ENCODE data around the gene EEF1G.
A peak's percentile ranks its signal among the peaks of the same experiment; 100 is the strongest.
"Not testable (repeated sequence)": the region's sequence is repeated elsewhere in the genome, so short reads cannot be mapped to it uniquely, and the experiment has no call there.

Gene EEF1G

DNA sequence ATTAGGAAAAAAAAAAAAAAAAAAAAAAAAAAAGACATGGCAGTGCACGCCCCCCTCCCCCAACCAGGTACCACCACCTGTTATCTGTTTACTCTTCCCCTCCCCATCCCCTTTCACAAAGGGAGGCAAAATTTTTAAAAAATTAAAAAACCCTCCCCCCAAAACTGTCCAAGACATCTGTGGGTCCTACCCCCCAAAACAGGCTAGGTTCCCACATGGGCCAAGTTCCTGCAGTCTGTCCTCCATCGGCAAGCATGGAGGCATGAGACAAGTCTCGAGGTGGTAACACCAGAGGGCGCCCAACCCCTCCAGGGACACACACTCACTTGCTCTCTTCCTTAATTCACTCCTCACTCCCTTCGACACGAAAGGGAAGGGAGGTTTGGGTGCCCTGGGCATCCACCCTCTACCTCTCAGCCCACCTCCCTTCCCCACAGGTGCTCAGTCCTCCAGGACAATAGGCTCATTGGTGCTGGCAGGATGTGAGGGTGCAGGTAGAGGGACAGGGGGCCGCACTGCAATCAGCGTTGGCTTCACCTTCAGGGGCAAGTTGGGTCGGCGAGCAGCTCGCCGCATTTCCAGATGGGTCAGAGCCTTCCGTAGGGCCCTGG is 19.8 kb upstream of the EEF1G start:
- peak; percentile 59 for DNase-seq (ENCODE audit: low spot score)
- TF ChIP-seq, protein P1, sequence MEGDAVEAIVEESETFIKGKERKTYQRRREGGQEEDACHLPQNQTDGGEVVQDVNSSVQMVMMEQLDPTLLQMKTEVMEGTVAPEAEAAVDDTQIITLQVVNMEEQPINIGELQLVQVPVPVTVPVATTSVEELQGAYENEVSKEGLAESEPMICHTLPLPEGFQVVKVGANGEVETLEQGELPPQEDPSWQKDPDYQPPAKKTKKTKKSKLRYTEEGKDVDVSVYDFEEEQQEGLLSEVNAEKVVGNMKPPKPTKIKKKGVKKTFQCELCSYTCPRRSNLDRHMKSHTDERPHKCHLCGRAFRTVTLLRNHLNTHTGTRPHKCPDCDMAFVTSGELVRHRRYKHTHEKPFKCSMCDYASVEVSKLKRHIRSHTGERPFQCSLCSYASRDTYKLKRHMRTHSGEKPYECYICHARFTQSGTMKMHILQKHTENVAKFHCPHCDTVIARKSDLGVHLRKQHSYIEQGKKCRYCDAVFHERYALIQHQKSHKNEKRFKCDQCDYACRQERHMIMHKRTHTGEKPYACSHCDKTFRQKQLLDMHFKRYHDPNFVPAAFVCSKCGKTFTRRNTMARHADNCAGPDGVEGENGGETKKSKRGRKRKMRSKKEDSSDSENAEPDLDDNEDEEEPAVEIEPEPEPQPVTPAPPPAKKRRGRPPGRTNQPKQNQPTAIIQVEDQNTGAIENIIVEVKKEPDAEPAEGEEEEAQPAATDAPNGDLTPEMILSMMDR (IDR thresholded peaks at IDR 0.05; ENCODE audit: extremely low read depth, missing control alignments): peak; percentile 56

DNA sequence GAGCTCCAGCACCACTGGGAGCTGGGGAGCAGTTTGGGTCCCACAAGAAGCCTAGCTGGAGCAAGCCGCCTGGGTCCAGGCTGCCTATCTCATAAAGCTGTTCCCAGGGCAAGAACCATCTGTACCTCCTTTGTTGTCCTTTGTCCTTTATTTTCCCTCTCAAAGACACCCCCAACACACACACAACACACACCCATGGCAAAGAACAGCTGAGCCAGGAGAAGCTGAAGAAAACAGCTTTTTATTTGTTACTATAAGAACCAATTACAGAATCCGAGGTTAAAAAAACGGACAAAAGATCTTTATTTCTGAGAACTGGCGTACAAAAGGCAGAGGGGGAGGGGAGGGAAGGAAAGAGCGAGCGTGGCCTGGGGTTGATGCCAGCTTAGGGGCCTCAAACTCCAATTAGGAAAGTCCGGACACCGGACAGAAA is 19.3 kb upstream of the EEF1G start:
- no peak for DNase-seq (ENCODE audit: low spot score)
- TF ChIP-seq, protein P1 (IDR thresholded peaks at IDR 0.05; ENCODE audit: extremely low read depth, missing control alignments): no peak

DNA sequence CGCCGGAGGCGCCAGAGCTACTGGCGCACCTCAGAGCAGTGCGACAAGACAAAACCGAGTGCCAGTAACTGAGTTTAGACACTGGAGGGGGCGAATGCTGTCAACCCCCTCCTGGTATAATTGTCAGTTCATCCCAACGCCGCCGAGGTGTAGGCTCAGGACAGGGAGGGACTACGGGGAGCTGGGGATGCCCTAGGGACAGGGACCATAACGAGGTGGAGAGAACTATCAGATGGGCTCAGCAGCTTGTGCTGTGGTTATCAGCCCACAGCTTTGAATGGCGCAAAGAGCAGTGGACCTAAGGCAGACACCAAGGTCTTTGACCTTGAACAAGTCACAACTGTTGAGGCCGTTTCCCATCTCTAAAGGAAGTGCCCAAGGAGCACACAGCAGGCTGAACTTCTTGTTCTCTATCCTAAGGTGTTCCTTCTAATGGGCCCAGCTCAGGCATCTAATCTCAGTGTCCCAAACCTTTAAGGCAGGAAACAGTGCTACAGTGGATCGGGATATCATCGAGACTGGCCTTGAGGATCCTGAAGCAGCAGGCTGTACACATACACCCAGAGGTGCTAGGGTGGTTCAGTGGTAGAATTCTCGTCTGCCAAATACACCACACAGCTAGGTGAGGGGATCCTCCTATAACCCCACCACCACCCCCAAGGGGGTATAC is 18.6 kb upstream of the EEF1G start:
- TF ChIP-seq, protein P1 (IDR thresholded peaks at IDR 0.05; ENCODE audit: extremely low read depth, missing control alignments): no peak
- no peak for DNase-seq (ENCODE audit: low spot score)

DNA sequence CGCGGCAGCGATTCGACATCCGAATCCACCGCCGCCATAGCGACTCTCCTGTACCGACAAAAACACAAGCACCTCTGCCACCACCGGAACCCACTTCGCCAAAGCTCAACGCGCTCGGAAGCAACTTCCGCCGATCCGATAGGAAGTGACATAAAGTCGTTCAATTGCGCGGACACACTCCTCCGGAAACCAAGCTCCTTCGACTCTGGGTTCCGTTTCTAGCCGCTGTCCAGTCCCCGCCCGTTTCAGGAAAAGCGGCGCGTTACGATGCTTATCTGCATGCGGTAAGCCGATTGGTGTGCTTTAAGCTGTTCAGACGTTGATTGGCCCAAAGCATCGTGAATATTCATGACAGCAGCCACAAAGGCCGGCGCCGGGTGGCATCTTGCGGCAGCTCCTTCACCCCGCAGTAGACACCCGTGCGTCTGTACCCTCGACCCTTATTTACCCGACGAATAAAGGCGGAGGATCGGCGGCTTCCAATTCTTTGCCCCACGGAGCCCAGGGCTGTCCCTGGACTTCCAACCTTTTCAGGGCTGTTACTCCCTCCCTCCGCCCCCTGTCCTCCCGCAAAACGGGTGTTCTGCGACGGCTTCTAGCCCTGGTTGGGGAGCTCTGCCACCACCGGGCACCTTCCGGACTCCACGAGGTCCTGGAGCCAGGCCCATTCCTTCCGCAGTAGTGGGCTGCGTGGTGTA is 17.9 kb upstream of the EEF1G start, which contains the start of gene TUT1:
TUT1 (minus strand) TSS at position 76 of the 698 bp plus-strand sequence; CDS start at position 38, 38 bp downstream.
- TF ChIP-seq, protein P1 (IDR thresholded peaks at IDR 0.05; ENCODE audit: extremely low read depth, missing control alignments): no peak
- DNase-seq (ENCODE audit: low spot score): peak; percentile 88

DNA sequence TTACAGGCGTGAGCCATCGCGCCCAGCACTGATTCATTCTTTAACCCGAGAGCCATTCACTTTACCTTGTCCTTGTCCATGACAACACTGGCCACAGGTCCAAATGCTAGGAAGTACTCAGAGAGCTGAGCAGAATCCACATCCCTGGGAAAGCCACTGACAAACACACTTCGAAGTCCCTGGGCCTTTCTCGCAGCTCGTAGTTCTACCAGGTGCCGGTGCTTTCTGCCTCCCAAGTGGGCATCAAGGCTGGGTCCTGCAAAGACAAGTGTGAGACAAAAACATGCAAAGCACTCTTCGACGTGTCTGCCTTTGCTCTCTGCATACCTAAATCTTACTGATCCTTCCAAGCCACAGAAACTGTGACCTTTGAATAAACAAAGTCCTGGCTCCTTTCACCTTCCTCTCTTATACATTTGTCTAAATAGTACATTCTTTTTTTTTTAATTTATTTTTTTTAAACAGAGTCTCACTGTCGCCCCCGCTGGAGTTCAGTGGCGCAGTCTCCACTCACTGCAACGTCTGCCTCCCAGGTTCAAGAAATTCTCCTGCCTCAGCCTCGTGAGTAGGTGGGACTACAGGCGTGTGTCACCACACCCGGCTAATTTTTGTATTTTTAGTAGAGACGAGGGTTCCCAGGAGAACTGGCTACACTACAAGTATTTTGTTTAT is 15.4 kb upstream of the EEF1G start:
- TF ChIP-seq, protein P1 (IDR thresholded peaks at IDR 0.05; ENCODE audit: extremely low read depth, missing control alignments): no peak
- no peak for DNase-seq (ENCODE audit: low spot score)

DNA sequence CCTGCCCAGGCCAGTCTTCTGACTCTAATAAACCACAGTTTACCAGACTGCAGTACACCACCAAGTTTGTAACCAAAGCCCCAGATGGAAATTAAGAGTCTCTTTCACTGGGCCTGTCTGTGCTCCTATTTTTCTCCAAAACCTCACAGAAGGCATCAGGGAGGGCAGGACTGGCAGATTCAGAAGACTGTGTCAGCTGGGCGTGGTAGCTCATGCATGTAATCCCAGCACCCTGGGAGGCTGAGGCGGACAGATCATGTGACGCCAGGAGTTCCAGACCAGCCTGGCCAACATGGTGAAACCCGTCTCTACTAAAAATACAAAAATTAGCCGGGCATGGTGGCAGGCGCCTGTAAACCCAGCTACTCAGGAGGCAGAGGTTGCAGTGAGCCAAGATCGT is 11.7 kb upstream of the EEF1G start:
- DNase-seq (ENCODE audit: low spot score): not testable (repeated sequence)

DNA sequence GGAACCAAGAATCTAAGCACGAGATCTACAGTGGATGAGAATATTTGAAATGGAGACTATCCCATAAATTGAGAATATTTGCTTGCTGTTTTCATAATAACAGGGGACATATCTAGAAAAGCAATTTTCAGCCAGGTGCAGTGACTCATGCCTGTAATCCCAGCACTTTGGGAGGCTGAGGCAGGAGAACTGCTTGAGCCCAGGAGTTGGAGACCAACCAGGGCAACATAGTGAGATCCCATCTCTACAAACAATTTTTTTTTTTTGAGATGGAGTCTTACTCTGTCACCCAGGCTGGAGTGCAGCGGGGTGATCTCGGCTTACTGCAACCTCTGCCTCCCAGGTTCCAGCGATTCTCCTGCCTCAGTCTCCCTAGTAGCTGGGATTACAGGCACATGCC is 8.0 kb upstream of the EEF1G start:
- not testable (repeated sequence) for DNase-seq (ENCODE audit: low spot score)

All from GM20000 (cell line).